ENCODE data around the gene EGR1. TPM values are rescaled to one million over a fixed set of nuclear protein-coding genes. Genes with fewer than 3 reads are reported as not detected.

The EGR1 gene
- total RNA-seq, 1 experiment from 2014 or later, result 84.0 TPM

DNA sequence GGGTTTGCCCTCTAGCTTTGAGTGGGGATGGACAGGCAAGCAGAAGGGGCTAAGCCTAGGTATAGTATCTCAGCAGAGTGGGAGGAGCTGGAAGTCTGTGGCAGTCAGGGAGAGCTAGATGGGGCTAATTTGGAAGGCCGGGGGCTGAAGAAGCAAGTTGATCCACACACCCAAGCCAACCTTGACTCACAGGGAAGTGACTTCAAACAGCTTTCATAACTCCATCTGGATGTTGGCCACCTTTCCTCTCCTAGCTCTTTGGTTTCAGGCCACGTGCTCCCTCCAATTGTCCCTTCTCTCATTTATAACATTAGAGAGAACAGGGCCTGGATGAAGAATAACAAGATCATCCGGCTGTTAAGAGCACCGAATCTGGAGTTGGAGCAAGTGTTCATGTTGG lies 36.8 kb downstream of the EGR1 start:
- TF ChIP-seq, protein P1, sequence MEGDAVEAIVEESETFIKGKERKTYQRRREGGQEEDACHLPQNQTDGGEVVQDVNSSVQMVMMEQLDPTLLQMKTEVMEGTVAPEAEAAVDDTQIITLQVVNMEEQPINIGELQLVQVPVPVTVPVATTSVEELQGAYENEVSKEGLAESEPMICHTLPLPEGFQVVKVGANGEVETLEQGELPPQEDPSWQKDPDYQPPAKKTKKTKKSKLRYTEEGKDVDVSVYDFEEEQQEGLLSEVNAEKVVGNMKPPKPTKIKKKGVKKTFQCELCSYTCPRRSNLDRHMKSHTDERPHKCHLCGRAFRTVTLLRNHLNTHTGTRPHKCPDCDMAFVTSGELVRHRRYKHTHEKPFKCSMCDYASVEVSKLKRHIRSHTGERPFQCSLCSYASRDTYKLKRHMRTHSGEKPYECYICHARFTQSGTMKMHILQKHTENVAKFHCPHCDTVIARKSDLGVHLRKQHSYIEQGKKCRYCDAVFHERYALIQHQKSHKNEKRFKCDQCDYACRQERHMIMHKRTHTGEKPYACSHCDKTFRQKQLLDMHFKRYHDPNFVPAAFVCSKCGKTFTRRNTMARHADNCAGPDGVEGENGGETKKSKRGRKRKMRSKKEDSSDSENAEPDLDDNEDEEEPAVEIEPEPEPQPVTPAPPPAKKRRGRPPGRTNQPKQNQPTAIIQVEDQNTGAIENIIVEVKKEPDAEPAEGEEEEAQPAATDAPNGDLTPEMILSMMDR (IDR thresholded peaks at IDR 0.05; ENCODE audit: insufficient read depth in 1 of 2, low read depth in 1 of 2, low read length in 1 of 2, severe bottlenecking in 1 of 2, unreplicated experiment in 1 of 2), result no peak
- no TSS peak for BruUV-seq (replicated peaks)
- Mint-ChIP-seq H3K4me3 (ENCODE audit: unreplicated experiment) (no peak overlapping the region), H3K9me3 (ENCODE audit: unreplicated experiment) (no peaks in the 10 kb centered on the region), H3K36me3 (ENCODE audit: insufficient read depth, unreplicated experiment) (peaks cover 30% of the 10 kb centered on the region), H3K27me3 (ENCODE audit: insufficient read depth, unreplicated experiment) (no peaks in the 10 kb centered on the region), H3K27ac (ENCODE audit: unreplicated experiment) (no peak overlapping the region), H3K4me1 (ENCODE audit: low read depth, unreplicated experiment) (peaks cover 5% of the 10 kb centered on the region)
- DNase-seq, result no peak
- Histone ChIP-seq H3K9me3 (no peaks in the 10 kb centered on the region), H3K27me3 (replicated peaks; ENCODE audit: control insufficient read depth, insufficient read depth, low read length) (no peaks in the 10 kb centered on the region), H3K36me3 (ENCODE audit: control insufficient read depth, insufficient read depth, low read length) (no peaks in the 10 kb centered on the region; the same call in 1 of the 2 replicates), H3K4me1 (no peaks in the 10 kb centered on the region), H3K4me3 (ENCODE audit: low read depth, low read length) (no peak overlapping the region)
- intact Hi-C loops (cut with micrococcal nuclease; ENCODE audit: unreplicated experiment), result no loop called here
- ChIA-PET CTCF (interaction anchor here (0.5 to 2.5 kb wide), 4 partner anchors 9 to 118 kb away, joined by 4 to 43 read pairs (median 7); no protein-coding TSS in a partner anchor), POLR2A (interaction anchor here (1.5 kb wide), 1 partner anchor 35 kb away, joined by 3 read pairs; no protein-coding TSS in a partner anchor)

DNA sequence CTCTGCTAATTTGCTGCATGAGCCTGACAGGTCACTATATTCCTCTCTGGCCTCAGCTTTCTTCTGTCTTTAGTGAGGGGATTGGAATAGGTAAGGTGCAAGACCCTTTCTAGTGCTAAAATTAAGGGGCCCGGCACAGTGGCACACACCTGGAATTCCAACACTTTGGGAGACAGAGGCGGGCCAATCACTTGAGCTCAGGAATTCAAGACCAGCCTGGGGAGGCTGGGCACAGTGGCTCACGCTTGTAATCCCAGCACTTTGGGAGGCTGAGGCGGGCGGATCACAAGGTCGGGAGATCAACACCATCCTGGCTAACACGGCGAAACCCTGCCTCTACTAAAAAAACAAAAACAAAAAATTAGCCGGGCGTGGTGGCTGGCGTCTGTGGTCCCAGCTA lies 37.2 kb downstream of the EGR1 start:
- no peak overlapping the region for H3K27ac Mint-ChIP-seq (ENCODE audit: unreplicated experiment)

DNA sequence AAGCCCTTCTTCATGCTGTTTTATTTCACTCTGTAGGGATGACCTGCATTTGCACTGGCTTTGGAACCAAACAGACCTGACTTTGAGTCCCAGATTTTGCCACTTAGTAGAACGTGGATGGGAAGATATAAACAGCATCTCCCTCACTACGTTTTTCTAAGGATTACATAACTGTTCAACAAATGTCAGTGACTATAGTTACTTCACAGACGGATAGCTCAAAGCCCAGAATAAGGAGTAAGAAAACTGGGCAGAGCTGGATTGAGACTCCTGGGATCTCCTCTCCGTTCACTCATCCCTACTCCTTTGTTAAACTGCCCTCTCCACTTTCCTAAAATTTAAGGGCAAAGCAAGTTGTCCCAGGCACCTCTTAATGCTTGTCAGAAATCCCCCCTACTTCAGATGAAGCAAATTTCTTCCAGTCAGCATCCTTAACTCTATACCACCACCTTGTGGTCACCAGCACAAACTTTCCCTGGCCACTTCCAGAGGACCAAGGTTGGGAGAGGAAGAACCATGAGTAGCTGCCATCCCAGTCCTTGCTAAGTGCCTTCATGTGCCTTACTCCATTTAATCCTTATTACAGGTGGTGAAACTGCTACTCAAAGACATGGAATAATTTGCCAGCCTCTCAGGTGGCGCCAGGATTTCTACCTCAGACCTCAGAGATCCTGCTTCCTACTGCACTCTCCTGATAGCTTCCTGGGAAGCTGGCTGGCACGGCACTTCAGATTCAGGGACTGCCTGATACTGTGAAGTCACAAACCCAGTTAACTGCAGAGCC lies 38.4 kb downstream of the EGR1 start:
- H3K9me3 Mint-ChIP-seq (ENCODE audit: unreplicated experiment), result no peaks in the 10 kb centered on the region
- H3K36me3 Mint-ChIP-seq (ENCODE audit: insufficient read depth, unreplicated experiment), result peaks cover 46% of the 10 kb centered on the region
- no peaks in the 10 kb centered on the region; the same call in 1 of the 2 replicates for H3K36me3 ChIP-seq (ENCODE audit: control insufficient read depth, insufficient read depth, low read length)
- peaks cover 1% of the 10 kb centered on the region; the same call in 1 of the 2 replicates for H3K4me1 ChIP-seq
- no peaks in the 10 kb centered on the region for H3K27me3 Mint-ChIP-seq (ENCODE audit: insufficient read depth, unreplicated experiment)
- peak; percentile 56 to 74 for DNase-seq
- no peaks in the 10 kb centered on the region for H3K9me3 ChIP-seq
- H3K4me1 Mint-ChIP-seq (ENCODE audit: low read depth, unreplicated experiment), result peaks cover 6% of the 10 kb centered on the region
- POLR2A ChIA-PET, result interaction anchor here (1.2 to 1.5 kb wide), 3 partner anchors 11 to 39 kb away, joined by 3 to 8 read pairs (median 5); partner anchors contain the start of genes EGR1 and ETF1
- peak overlapping the region; percentile 40 for H3K27ac Mint-ChIP-seq (ENCODE audit: unreplicated experiment)
- CTCF ChIA-PET, result interaction anchor here (0.6 to 3.5 kb wide), 18 partner anchors 11 to 65 kb away, joined by 3 to 43 read pairs (median 5); partner anchors contain the start of genes EGR1, ETF1 and REEP2
- H3K4me3 ChIP-seq (ENCODE audit: low read depth, low read length), result no peak overlapping the region
- TF ChIP-seq, protein P1 (IDR thresholded peaks at IDR 0.05; ENCODE audit: insufficient read depth in 1 of 2, low read depth in 1 of 2, low read length in 1 of 2, severe bottlenecking in 1 of 2, unreplicated experiment in 1 of 2), result peak; percentile 56 to 85
- BruUV-seq (replicated peaks), result no TSS peak
- intact Hi-C loops (cut with micrococcal nuclease; ENCODE audit: unreplicated experiment), result loop anchor here (1.0 kb wide), 2 partner anchors 39 to 53 kb away; no protein-coding TSS in a partner anchor
- H3K27me3 ChIP-seq (replicated peaks; ENCODE audit: control insufficient read depth, insufficient read depth, low read length), result no peaks in the 10 kb centered on the region
- H3K4me3 Mint-ChIP-seq (ENCODE audit: unreplicated experiment), result peak overlapping the region; percentile 12

More for the DNA sequence above, 37.2 kb downstream of the EGR1 start:
- Mint-ChIP-seq H3K27me3 (ENCODE audit: insufficient read depth, unreplicated experiment) (no peaks in the 10 kb centered on the region), H3K4me3 (ENCODE audit: unreplicated experiment) (no peak overlapping the region), H3K9me3 (ENCODE audit: unreplicated experiment) (no peaks in the 10 kb centered on the region), H3K4me1 (ENCODE audit: low read depth, unreplicated experiment) (peaks cover 5% of the 10 kb centered on the region), H3K36me3 (ENCODE audit: insufficient read depth, unreplicated experiment) (peaks cover 34% of the 10 kb centered on the region)
- BruUV-seq (replicated peaks), result no TSS peak
- no peak for DNase-seq
- intact Hi-C loops (cut with micrococcal nuclease; ENCODE audit: unreplicated experiment), result no loop called here
- TF ChIP-seq, protein P1 (IDR thresholded peaks at IDR 0.05; ENCODE audit: insufficient read depth in 1 of 2, low read depth in 1 of 2, low read length in 1 of 2, severe bottlenecking in 1 of 2, unreplicated experiment in 1 of 2), result no peak
- H3K4me3 ChIP-seq (ENCODE audit: low read depth, low read length), result no peak overlapping the region
- no peaks in the 10 kb centered on the region for H3K27me3 ChIP-seq (replicated peaks; ENCODE audit: control insufficient read depth, insufficient read depth, low read length)
- H3K9me3 ChIP-seq, result no peaks in the 10 kb centered on the region
- ChIA-PET CTCF (interaction anchor here (0.8 to 3.5 kb wide), 5 partner anchors 10 to 52 kb away, joined by 4 to 43 read pairs (median 6); partner anchors contain the start of gene EGR1), POLR2A (interaction anchor here (1.5 kb wide), 1 partner anchor 36 kb away, joined by 3 read pairs; no protein-coding TSS in a partner anchor)
- H3K36me3 ChIP-seq (ENCODE audit: control insufficient read depth, insufficient read depth, low read length), result no peaks in the 10 kb centered on the region; the same call in 1 of the 2 replicates
- no peaks in the 10 kb centered on the region for H3K4me1 ChIP-seq

Measured in Caco-2 (cell line).